Karpas-422 (cell line): ENCODE measurements around the gene CPLX3. TPM values are rescaled to one million over a fixed set of nuclear protein-coding genes. Genes with fewer than 3 reads are reported as not detected.

Experiments used
- DNase-seq: peaks from one replicate; pipeline ENCODE4 v3.0.0-alpha.2; 2015
- H2AFZ ChIP-seq: fragments of 200-600 bp; sonication (generic); 2 replicates; pipeline ENCODE4 v1.6.1; 2014; ENCODE audit warnings: antibody characterized with exemption, low read length, mixed read lengths
- H3K27ac ChIP-seq: fragments of 200-600 bp; sonication (generic); 2 replicates; pipeline ENCODE4 v1.5.1; 2014; ENCODE audit warnings: mild to moderate bottlenecking, low read length, moderate library complexity
- H3K27me3 ChIP-seq: fragments of 200-600 bp; sonication (generic); 2 replicates; pipeline ENCODE4 v1.6.1; 2014; ENCODE audit warnings: low read length, mixed read lengths
- H3K36me3 ChIP-seq: fragments of 200-600 bp; sonication (generic); 2 replicates; pipeline ENCODE4 v1.6.1; 2014; ENCODE audit warnings: low read length, mixed read lengths; ENCODE audit not compliant: insufficient read depth
- H3K4me1 ChIP-seq: fragments of 200-600 bp; sonication (generic); 2 replicates; pipeline ENCODE4 v1.6.1; 2014; ENCODE audit warnings: mild to moderate bottlenecking, low read length, mixed read lengths
- H3K4me2 ChIP-seq: fragments of 200-600 bp; sonication (generic); 2 replicates; pipeline ENCODE4 v1.6.1; 2014; ENCODE audit warnings: low read length, low read depth, mild to moderate bottlenecking; ENCODE audit not compliant: poor library complexity, severe bottlenecking
- H3K4me3 ChIP-seq: fragments of 200-600 bp; sonication (generic); 2 replicates; pipeline ENCODE4 v1.5.1; 2014; ENCODE audit warnings: mild to moderate bottlenecking, antibody characterized with exemption, low read length, mixed read lengths
- H3K79me2 ChIP-seq: fragments of 200-600 bp; sonication (generic); 2 replicates; pipeline ENCODE4 v1.6.1; 2014; ENCODE audit warnings: mild to moderate bottlenecking, low read length, mixed read lengths
- H3K9ac ChIP-seq: fragments of 200-600 bp; sonication (generic); 2 replicates; pipeline ENCODE4 v1.6.0; 2014; ENCODE audit warnings: low read length
- H3K9me2 ChIP-seq: fragments of 200-600 bp; sonication (generic), shearing (Covaris generic); replicated peaks from 2 replicates; pipeline ENCODE4 v1.6.0; 2014; ENCODE audit warnings: mild to moderate bottlenecking, low read length, moderate library complexity; ENCODE audit not compliant: insufficient read depth
- H3K9me3 ChIP-seq: fragments of 300-700, 200-600 bp; sonication (generic); 2 replicates; pipeline ENCODE4 v1.6.1; 2014; ENCODE audit warnings: low read length, mixed read lengths
- H4K20me1 ChIP-seq: fragments of 200-600 bp; sonication (generic); 2 replicates; pipeline ENCODE4 v1.6.1; 2014; ENCODE audit warnings: mild to moderate bottlenecking, antibody characterized with exemption, low read length, low read depth; ENCODE audit not compliant: insufficient read depth
- total RNA-seq: library from RNA; depleted of rRNA; stranded (reverse); fragments of >200 nt; shearing (Covaris generic); gene quantifications from 2 replicates; pipeline ENCODE4 v1.2.3, GENCODE V29; 2014; ENCODE audit warnings: low replicate concordance

The CPLX3 gene
- total RNA-seq, 1 experiment from 2014 or later, result 5.2 TPM

DNA sequence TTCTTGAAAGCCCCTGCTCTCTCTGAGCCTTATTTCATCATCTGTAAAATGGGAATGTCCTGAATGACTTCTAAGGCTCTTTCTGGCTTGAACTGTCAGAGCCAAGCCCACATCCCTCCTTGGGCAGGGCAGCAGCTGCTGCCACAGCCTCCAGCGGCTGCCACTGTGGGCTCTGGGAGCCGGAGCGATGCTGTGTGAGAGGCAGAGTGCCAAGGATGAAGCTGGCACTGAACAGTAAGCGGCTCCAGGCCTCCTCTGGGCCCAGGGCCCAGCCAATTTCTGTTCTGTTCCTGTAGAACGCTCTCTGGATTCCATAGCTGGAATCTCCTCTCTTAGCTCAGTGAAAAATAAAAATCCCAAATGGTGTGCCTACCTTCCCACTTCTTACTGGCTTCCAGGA is 4.4 kb downstream of the CPLX3 start:
- H3K9ac ChIP-seq, result peak overlapping the region; percentile 71; the same call in 1 of the 2 replicates
- no peaks in the 10 kb centered on the region for H4K20me1 ChIP-seq
- no peaks in the 10 kb centered on the region for H3K79me2 ChIP-seq

GRCh38 chr15:74831813-74832495 is 5.5 kb downstream of the CPLX3 start:
- Histone ChIP-seq H3K9me3 (no peaks in the 10 kb centered on the region), H2AFZ (no peak overlapping the region), H3K4me1 (peaks cover 74% of the 10 kb centered on the region), H3K36me3 (no peaks in the 10 kb centered on the region), H3K9ac (peak overlapping the region; percentile 71), H3K79me2 (no peaks in the 10 kb centered on the region), H3K9me2 (no peaks in the 10 kb centered on the region), H3K27me3 (no peaks in the 10 kb centered on the region), H3K4me2 (peak overlapping the region; percentile 57), H3K27ac (peak overlapping the region; percentile 96), H3K4me3 (peak overlapping the region; percentile 46; the same call in 1 of the 2 replicates), H4K20me1 (no peaks in the 10 kb centered on the region)
- DNase-seq, result no peak

More for the DNA sequence above, 4.4 kb downstream of the CPLX3 start:
- Histone ChIP-seq H3K27ac (peak overlapping the region; percentile 96), H3K9me3 (no peaks in the 10 kb centered on the region), H3K9me2 (no peaks in the 10 kb centered on the region), H3K4me1 (peaks cover 75% of the 10 kb centered on the region), H3K4me3 (no peak overlapping the region; the same call in 1 of the 2 replicates), H3K36me3 (no peaks in the 10 kb centered on the region), H2AFZ (no peak overlapping the region), H3K27me3 (no peaks in the 10 kb centered on the region), H3K4me2 (peak overlapping the region; percentile 57)
- DNase-seq, result no peak

GRCh38 chr15:74832826-74833225 is 6.4 kb downstream of the CPLX3 start:
- Histone ChIP-seq H3K79me2 (no peaks in the 10 kb centered on the region), H2AFZ (no peak overlapping the region), H3K4me2 (peak overlapping the region; percentile 57), H3K9me3 (no peaks in the 10 kb centered on the region), H3K4me1 (peaks cover 74% of the 10 kb centered on the region), H3K36me3 (no peaks in the 10 kb centered on the region), H3K4me3 (peak overlapping the region; percentile 46; the same call in 1 of the 2 replicates), H3K9me2 (no peaks in the 10 kb centered on the region), H3K27me3 (no peaks in the 10 kb centered on the region), H3K9ac (peak overlapping the region; percentile 71), H4K20me1 (no peaks in the 10 kb centered on the region), H3K27ac (peak overlapping the region; percentile 96)
- DNase-seq, result peak; percentile 74

- Histone ChIP-seq H3K79me2 (no peaks in the 10 kb centered on the region), H4K20me1 (no peaks in the 10 kb centered on the region), H3K4me1 (peaks cover 76% of the 10 kb centered on the region), H3K4me3 (peak overlapping the region; percentile 46; the same call in 1 of the 2 replicates), H3K9me2 (no peaks in the 10 kb centered on the region), H3K27ac (peak overlapping the region; percentile 96), H3K36me3 (no peaks in the 10 kb centered on the region), H3K9me3 (no peaks in the 10 kb centered on the region), H3K4me2 (peak overlapping the region; percentile 57), H2AFZ (no peak overlapping the region), H3K27me3 (no peaks in the 10 kb centered on the region), H3K9ac (peak overlapping the region; percentile 71)
- peak; percentile 78 for DNase-seq
Observed at GRCh38 chr15:74833376-74834107, 7.1 kb downstream of the CPLX3 start.

DNA sequence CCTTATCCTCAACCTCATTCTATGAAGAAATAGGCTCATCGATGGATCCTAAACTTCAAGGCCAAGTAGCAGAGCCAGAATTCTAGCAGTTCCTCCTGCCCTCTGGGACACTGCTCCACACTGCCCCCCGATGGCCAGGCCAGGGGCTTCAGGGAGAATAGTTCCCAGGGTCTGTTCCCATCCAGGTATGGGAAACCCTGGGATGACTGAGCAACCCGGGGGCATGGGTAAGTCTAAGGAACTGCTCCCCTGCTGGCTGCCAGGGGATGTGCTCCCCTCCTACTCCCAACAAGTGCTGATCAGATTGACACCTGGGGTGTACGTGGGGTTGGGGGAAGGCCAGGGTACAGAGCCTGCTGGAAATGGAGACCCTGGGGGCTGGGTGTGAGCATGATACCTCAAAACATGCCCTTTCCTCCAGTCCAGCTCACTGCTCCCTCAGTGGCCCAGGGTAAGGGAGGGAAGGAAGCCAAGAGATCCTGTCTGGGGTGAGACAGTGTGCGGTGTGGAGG is 8.9 kb downstream of the CPLX3 start:
- no peak overlapping the region for H3K4me3 ChIP-seq
- peak; percentile 74 for DNase-seq
- H3K4me2 ChIP-seq, result no peak overlapping the region
- peaks cover 3% of the 10 kb centered on the region; the same call in 1 of the 2 replicates for H3K36me3 ChIP-seq
- H3K9ac ChIP-seq, result no peak overlapping the region
- no peaks in the 10 kb centered on the region for H3K9me2 ChIP-seq
- peaks cover 76% of the 10 kb centered on the region for H3K4me1 ChIP-seq
- H3K9me3 ChIP-seq, result no peaks in the 10 kb centered on the region
- H4K20me1 ChIP-seq, result no peaks in the 10 kb centered on the region
- H3K27me3 ChIP-seq, result no peaks in the 10 kb centered on the region
- H3K27ac ChIP-seq, result peak overlapping the region; percentile 96
- H2AFZ ChIP-seq, result no peak overlapping the region
- no peaks in the 10 kb centered on the region for H3K79me2 ChIP-seq

DNA sequence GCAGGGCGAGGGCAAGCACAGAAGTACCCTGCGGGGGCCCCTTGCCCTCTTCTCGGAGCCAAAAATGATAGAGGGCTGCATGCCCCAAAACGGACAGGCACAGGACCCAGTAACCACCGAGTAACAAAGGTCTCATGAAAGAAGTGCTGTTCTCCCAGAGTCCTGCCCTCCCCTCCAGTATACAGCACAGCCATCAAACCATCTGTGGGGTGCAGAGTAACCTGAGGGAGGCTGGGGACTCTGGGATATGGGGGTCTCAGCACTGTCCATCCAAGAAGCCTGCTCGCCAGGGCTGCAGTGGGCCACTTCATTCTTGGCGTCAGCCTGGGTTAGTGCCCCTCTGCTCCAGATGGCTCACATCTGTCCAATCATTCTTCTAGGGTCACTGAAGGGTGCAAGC is 10.4 kb downstream of the CPLX3 start:
- Histone ChIP-seq H4K20me1 (0 out of 2 replicates have a peak, but pooled peaks cover 3% of the 10 kb centered on the region), H2AFZ (no peak overlapping the region), H3K36me3 (peaks cover 3% of the 10 kb centered on the region; the same call in 1 of the 2 replicates), H3K4me2 (no peak overlapping the region), H3K79me2 (peaks cover 5% of the 10 kb centered on the region), H3K9me2 (no peaks in the 10 kb centered on the region), H3K4me3 (no peak overlapping the region), H3K9ac (no peak overlapping the region), H3K4me1 (peaks cover 76% of the 10 kb centered on the region), H3K27ac (no peak overlapping the region), H3K9me3 (no peaks in the 10 kb centered on the region), H3K27me3 (no peaks in the 10 kb centered on the region)
- DNase-seq, result no peak

- peaks cover 74% of the 10 kb centered on the region for H3K4me1 ChIP-seq
- no peaks in the 10 kb centered on the region for H3K9me3 ChIP-seq
- H3K4me2 ChIP-seq, result no peak overlapping the region
- H2AFZ ChIP-seq, result no peak overlapping the region
- no peaks in the 10 kb centered on the region for H3K27me3 ChIP-seq
- no peak overlapping the region for H3K4me3 ChIP-seq
- H3K9ac ChIP-seq, result no peak overlapping the region
- H3K9me2 ChIP-seq, result no peaks in the 10 kb centered on the region
- no peak for DNase-seq
- H4K20me1 ChIP-seq, result 0 out of 2 replicates have a peak, but pooled peaks cover 7% of the 10 kb centered on the region
- no peak overlapping the region for H3K27ac ChIP-seq
- peaks cover 13% of the 10 kb centered on the region for H3K79me2 ChIP-seq
- H3K36me3 ChIP-seq, result peaks cover 3% of the 10 kb centered on the region; the same call in 1 of the 2 replicates
Observed at GRCh38 chr15:74837482-74838136, 11.2 kb downstream of the CPLX3 start.
